Stimulated activated CD4-positive, alpha-beta T cell treated with anti-CD3 and anti-CD28 coated beads, Interleukin-4, amount 100 ng/mL, for 4 hours (primary cell): ENCODE measurements around the gene PARD3.
"Not testable (repeated sequence)": the region's sequence is repeated elsewhere in the genome, so short reads cannot be mapped to it uniquely, and the experiment has no call there.

Experiments used
- DNase-seq, 2 experiments: peaks; one replicate each; pipeline ENCODE4 v3.0.0-alpha.2; 2020

PARD3 gene

GRCh38 chr10:34078745-34079470 lies 736.2 kb downstream of the PARD3 start:
- no peak for DNase-seq

GRCh38 chr10:34078017-34078744 lies 736.9 kb downstream of the PARD3 start:
- DNase-seq: no peak

GRCh38 chr10:34076443-34076842 lies 738.7 kb downstream of the PARD3 start:
- DNase-seq: no peak

GRCh38 chr10:34075254-34075926 lies 739.7 kb downstream of the PARD3 start:
- DNase-seq: no peak

- DNase-seq: no peak
Observed at GRCh38 chr10:34074051-34074450, 741.0 kb downstream of the PARD3 start.

GRCh38 chr10:34067741-34068140 lies 747.4 kb downstream of the PARD3 start:
- DNase-seq: not testable (repeated sequence)

GRCh38 chr10:34063592-34063991 lies 751.5 kb downstream of the PARD3 start:
- no peak for DNase-seq

GRCh38 chr10:34061841-34062240 lies 753.3 kb downstream of the PARD3 start:
- no peak for DNase-seq
